Heart left ventricle (tissue), 13 donors: Measurements from ENCODE around the gene PGAM2.

Source experiments
- POLR2A ChIP-seq, 2 donors: fragments of 450-650 bp; IDR thresholded peaks; one replicate each; pipeline ENCODE4 v1.6.1; 2017; ENCODE audit warnings: antibody characterized with exemption in 2 of 2, mild to moderate bottlenecking in 2 of 2, moderate library complexity in 2 of 2
- TF ChIP-seq, protein P1 (sequence below), 12 donors: fragments of 200-600 bp; sonication (generic) in 4 of 12; IDR thresholded peaks; one replicate each; pipeline versions ENCODE4 v1.5.0 to v1.8.0; 2018 to 2022; ENCODE audit warnings: antibody characterized with exemption in 12 of 12, mild to moderate bottlenecking in 5 of 12
- donor health status: ischemic (EF 13 %, LVEDD 7.1; RV severe dilation, severe dysfunction).
- donor health status: DM: no; HTN: yes; CAD: no.
- donor health status: DM: no; HTN: no; CAD: no.
- donor health status: ischemic (EF 25% LVEDD 6.9; RV normal size, moderate dysfunction).
- donor health status: ischemic (EF 25% LVEDD 5.7; RV mildly dilated, moderate dysfunction).
- donor health status: ischemic (EF 35%, LVEDD 5.7; RV mildly dilated, moderate dysfunction).
- donor health status: nonischemic (EF 11% LVEDD 7.7; RV severe dilation, severe dysfunction).
- donor health status: DM: yes; HTN: yes; CAD: no.
- donor health status: PGD.
- donor health status: ischemic (EF 29% LVEDD 5.4; RV normal size, mild dysfunction).
- donor health status: nonischemic (EF 23%, LVEDD 6.1; RV moderate dilation, normal function).

DNA sequence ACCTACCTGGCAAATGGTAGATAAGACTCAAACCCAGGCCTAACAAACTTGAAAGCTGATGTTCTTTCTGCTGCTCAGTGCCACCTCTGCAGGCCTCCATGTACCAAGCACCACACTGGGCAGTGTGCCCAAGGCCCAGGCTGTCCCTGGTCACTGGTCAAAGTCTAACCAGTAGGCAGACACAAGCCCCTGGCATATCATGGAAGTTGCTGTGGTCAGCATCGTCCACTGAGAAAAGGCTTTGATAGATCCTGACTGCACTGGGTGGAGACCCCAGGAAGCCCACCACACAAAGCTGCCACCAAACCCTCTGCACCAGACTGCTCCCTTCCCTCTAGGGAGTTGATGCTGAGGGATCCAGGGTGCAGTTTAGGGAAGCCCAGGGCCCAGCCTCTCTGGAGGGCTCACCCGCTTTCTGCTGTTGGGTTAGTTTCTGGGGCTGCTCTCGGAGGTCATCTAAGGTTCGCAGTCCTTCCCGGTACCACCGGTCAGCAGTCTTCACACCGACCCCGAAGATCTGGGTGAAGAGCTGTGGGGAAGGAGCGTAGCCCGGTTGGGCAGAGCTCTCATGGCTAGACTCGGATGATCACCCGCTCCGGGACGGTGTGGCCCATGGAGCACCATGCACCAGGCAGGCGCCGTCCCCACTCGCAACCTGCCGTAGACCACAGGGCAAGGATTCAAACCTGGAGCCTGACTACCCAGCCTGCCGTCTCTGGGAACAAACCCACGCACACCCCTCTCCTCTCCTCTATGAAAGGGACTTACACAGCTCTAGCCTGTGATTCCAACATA lies 10.9 kb upstream of the PGAM2 start:
- TF ChIP-seq, protein P1, sequence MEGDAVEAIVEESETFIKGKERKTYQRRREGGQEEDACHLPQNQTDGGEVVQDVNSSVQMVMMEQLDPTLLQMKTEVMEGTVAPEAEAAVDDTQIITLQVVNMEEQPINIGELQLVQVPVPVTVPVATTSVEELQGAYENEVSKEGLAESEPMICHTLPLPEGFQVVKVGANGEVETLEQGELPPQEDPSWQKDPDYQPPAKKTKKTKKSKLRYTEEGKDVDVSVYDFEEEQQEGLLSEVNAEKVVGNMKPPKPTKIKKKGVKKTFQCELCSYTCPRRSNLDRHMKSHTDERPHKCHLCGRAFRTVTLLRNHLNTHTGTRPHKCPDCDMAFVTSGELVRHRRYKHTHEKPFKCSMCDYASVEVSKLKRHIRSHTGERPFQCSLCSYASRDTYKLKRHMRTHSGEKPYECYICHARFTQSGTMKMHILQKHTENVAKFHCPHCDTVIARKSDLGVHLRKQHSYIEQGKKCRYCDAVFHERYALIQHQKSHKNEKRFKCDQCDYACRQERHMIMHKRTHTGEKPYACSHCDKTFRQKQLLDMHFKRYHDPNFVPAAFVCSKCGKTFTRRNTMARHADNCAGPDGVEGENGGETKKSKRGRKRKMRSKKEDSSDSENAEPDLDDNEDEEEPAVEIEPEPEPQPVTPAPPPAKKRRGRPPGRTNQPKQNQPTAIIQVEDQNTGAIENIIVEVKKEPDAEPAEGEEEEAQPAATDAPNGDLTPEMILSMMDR (IDR thresholded peaks at IDR 0.05): no peak
- TF ChIP-seq POLR2A (IDR thresholded peaks at IDR 0.05): no peak
